Brain pericyte (primary cell): ENCODE measurements around the gene SMC4.

Experiments used
- DNase-seq: peaks from one replicate; pipeline ENCODE4 v3.0.0-alpha.2; 2012; ENCODE audit warnings: low read depth, low spot score

Gene SMC4

DNA sequence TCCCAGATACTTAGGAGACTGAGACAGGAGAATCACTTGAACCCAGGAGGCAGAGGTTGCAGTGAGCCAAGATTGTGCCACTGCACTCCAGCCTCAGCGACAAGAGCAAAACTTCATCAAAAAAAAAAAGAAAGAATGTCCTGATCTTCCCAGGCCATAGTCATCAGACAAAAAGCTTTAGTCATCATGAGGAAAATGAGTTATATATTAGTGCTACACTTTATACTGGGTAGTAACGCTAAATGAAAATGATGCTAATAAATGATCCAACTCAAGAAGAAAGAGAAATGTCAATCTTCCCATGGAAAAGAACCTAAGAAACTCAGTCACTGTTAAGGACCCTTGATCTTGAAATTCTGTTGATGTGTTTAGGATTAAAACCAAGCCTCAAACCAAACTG lies 76.4 kb downstream of the SMC4 start:
- no peak for DNase-seq

DNA sequence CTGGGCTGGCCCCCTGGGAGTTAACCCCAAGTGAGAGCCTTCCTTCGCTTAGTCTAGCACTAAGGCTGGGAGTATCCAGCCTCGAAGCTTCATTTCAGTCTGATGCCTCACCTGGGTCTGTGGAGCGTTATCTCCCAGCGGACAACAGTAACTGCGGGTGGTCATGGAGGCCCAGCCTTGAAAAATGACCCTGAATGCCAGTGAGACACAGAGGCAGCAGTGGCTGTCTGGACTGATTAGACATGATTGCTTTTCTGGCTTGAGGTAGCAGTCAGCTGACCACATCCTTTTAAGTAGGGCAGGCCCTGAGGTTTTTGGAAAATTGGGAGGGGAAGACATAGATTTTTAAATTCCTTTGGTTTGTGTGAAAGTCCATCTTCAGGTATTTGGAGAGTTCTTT lies 78.3 kb downstream of the SMC4 start:
- DNase-seq, result no peak

DNA sequence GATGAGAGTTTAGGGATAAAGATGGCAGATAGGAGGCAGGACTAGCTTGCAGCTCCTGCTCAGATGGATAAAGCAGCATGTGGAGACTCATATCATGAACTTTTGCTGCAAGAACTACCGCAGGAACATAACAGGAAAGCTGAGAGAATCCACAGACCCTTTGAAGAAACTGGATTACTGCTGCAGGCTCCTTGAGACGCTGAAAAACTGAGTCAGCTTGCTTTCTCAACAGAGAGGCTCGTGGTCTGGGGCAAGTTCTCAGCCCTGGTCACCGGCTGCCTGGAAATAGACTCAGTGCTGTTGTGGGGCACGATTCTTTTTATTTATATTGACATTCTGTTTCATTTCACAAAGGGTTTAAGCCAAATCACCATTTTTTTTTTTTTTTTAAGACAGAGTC lies 78.9 kb downstream of the SMC4 start:
- no peak for DNase-seq

DNA sequence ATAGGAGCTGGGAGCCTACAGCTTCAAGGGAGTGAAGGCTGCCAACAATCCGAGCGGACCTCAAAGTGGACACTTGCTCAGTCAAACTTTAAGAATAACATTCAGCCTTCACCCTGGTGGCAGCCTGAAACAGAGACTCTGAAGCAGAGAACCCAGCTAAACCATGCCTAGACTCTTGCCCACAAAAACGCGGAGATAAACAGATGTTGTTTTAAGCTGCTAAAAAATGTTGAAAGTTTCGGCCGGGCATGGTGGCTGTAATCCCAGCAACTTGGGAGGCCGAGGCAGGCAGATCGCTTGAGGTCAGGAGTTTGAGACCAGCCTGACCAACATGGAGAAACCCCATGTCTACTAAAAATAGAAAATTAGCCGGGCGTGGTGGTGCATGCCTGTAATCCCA lies 79.9 kb downstream of the SMC4 start:
- DNase-seq, result no peak

DNA sequence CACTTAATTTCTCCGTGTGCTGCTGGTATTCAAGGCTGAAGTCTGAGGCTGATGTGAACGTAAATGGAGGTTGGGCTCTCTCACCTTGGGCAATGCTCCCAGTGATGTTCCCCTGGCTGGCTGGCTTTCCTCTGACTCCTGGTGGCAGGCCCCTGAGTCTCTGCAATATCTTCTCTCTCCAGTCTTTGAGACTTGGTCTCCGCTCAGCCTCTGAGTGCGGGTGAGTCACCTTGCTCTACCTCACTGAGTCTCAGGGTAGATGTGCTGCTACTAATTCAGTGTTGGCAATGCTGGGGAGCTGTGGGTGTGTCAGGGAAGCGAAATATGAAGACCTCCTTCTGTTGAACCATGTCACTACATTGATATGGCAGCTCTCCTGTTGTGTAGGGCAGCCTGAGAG lies 81.5 kb downstream of the SMC4 start:
- no peak for DNase-seq

DNA sequence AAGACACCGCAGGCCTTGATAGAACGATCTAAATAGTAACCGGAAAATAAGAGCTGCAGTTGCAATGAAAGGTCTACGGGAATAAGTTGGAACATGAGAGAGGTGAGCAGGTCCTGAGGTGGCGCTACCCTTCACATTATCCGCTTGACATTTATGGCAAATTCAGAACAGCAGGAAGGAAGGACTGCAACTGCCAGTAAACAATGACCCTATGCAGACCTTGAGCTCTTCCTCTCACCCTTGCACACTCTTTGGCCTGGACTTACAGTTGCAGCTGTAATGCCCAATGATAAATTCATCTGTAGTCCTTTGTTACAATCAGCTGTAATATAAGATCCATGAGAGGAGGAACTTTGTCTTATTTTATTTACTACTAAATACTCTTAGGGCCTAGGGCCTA lies 82.4 kb downstream of the SMC4 start:
- DNase-seq, result no peak

DNA sequence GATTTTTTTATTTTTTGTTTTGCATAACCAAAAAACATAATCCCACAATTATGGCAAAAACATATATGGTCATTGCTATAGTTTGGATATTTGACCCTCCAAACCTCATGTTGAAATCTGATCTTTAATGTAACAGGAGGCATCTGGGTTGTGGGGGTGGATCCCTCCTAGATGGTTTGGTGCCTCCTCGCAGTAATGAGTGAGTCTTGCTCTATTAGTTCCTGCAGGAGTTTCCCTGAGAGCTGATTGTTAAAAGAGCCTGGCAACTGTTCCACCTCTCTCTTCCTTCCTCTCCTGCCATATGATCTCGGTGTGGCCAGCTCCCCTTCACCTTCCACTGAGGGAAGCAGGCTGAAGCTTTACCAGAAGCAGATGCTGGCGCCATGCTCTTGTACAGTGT lies 83.3 kb downstream of the SMC4 start:
- no peak for DNase-seq
